GM18508 (cell line): ENCODE results near the gene RPP25L.

Source experiments
- ATAC-seq: cut with Tn5 transposase; IDR thresholded peaks from one replicate; pipeline ENCODE4 v1.9.1; 2021; ENCODE audit warnings: moderate number of reproducible peaks; ENCODE audit not compliant: insufficient read depth, unreplicated experiment

RPP25L gene

GRCh38 chr9:34588671-34589635 is 22.9 kb downstream of the RPP25L start:
- no peak for ATAC-seq

GRCh38 chr9:34587271-34587670 is 24.6 kb downstream of the RPP25L start:
- no peak for ATAC-seq

GRCh38 chr9:34585946-34586669 is 25.8 kb downstream of the RPP25L start:
- ATAC-seq, result no peak

GRCh38 chr9:34584970-34585369 is 26.9 kb downstream of the RPP25L start:
- no peak for ATAC-seq

- no peak for ATAC-seq
These were observed 29.1 kb downstream of the RPP25L start for GRCh38 chr9:34582787-34583186.

- no peak for ATAC-seq
These were observed 30.6 kb downstream of the RPP25L start for GRCh38 chr9:34581318-34581717.

- ATAC-seq, result no peak
These were observed 31.5 kb downstream of the RPP25L start for GRCh38 chr9:34580358-34580757.

- ATAC-seq, result no peak
These were observed 32.1 kb downstream of the RPP25L start for GRCh38 chr9:34579808-34580163.

- no peak for ATAC-seq
These were observed 32.6 kb downstream of the RPP25L start for GRCh38 chr9:34579104-34579807.

GRCh38 chr9:34578241-34579103 is 33.4 kb downstream of the RPP25L start:
- ATAC-seq, result no peak

- ATAC-seq, result no peak
These were observed 34.3 kb downstream of the RPP25L start for GRCh38 chr9:34577400-34578240.

- no peak for ATAC-seq
These were observed 35.1 kb downstream of the RPP25L start for GRCh38 chr9:34576597-34577399.

- no peak for ATAC-seq
These were observed 35.9 kb downstream of the RPP25L start for GRCh38 chr9:34575862-34576596.

GRCh38 chr9:34575241-34575640 is 36.7 kb downstream of the RPP25L start:
- no peak for ATAC-seq

GRCh38 chr9:34574571-34574970 is 37.3 kb downstream of the RPP25L start:
- no peak for ATAC-seq

GRCh38 chr9:34573599-34574325 is 38.1 kb downstream of the RPP25L start:
- no peak for ATAC-seq

GRCh38 chr9:34572628-34573027 is 39.3 kb downstream of the RPP25L start:
- ATAC-seq, result no peak
